Hepatocyte (in vitro differentiated cells): ENCODE results near the gene SLCO3A1. TPM values are rescaled to one million over a fixed set of nuclear protein-coding genes. Genes with fewer than 3 reads are reported as not detected.

ENCODE experiments used
- DNase-seq: peaks from one replicate; pipeline ENCODE4 v3.0.0-alpha.2; 2016; ENCODE audit warnings: low spot score
- H2AFZ ChIP-seq: fragments of 200-600 bp; sonication (generic); 2 replicates; pipeline ENCODE4 v1.6.0; 2016; ENCODE audit warnings: antibody characterized with exemption, mild to moderate bottlenecking
- H3K27ac ChIP-seq: fragments of 200-600 bp; sonication (generic); 2 replicates; pipeline ENCODE4 v1.5.1; 2016; ENCODE audit warnings: mild to moderate bottlenecking
- H3K27me3 ChIP-seq: fragments of 200-600 bp; sonication (generic); 2 replicates; pipeline ENCODE4 v1.6.1; 2016
- H3K36me3 ChIP-seq: fragments of 200-600 bp; sonication (generic); replicated peaks from 2 replicates; pipeline ENCODE4 v1.5.1; 2016; ENCODE audit warnings: low read depth; ENCODE audit not compliant: insufficient read depth
- H3K4me1 ChIP-seq: fragments of 200-600 bp; sonication (generic); 2 replicates; pipeline ENCODE4 v1.5.1; 2016; ENCODE audit warnings: mild to moderate bottlenecking, moderate library complexity; ENCODE audit not compliant: insufficient read depth
- H3K4me2 ChIP-seq: fragments of 200-600 bp; sonication (generic); 2 replicates; pipeline ENCODE4 v1.6.0; 2016
- H3K4me3 ChIP-seq: fragments of 200-600 bp; sonication (generic); 2 replicates; pipeline ENCODE4 v1.5.1; 2016; ENCODE audit warnings: mild to moderate bottlenecking
- H3K79me2 ChIP-seq: fragments of 200-600 bp; sonication (generic); 2 replicates; pipeline ENCODE4 v1.6.0; 2017; ENCODE audit warnings: mild to moderate bottlenecking
- H3K9me2 ChIP-seq: fragments of 200-600 bp; sonication (generic); replicated peaks from 2 replicates; pipeline ENCODE4 v1.6.0; 2017; ENCODE audit warnings: mild to moderate bottlenecking; ENCODE audit not compliant: insufficient read depth
- H3K9me3 ChIP-seq: fragments of 200-600 bp; sonication (generic); 2 replicates; pipeline ENCODE4 v1.5.1; 2016; ENCODE audit warnings: low read depth, mild to moderate bottlenecking
- H4K20me1 ChIP-seq: fragments of 200-600 bp; sonication (generic); 2 replicates; pipeline ENCODE4 v1.6.0; 2016; ENCODE audit warnings: mild to moderate bottlenecking; ENCODE audit not compliant: insufficient read depth, poor library complexity, severe bottlenecking
- EZH2 ChIP-seq: fragments of 200-600 bp; sonication (generic); IDR thresholded peaks from 2 replicates; pipeline ENCODE4 v1.6.1; 2016; ENCODE audit warnings: antibody characterized with exemption, mild to moderate bottlenecking, borderline replicate concordance
- EZH2phosphoT487 ChIP-seq: fragments of 200-600 bp; sonication (generic); IDR thresholded peaks from one replicate; pipeline ENCODE4 v1.6.1; 2018; ENCODE audit warnings: antibody characterized with exemption, mild to moderate bottlenecking, low read depth, moderate library complexity; ENCODE audit not compliant: unreplicated experiment, severe bottlenecking
- WGBS: methylation state at CpG from one replicate; pipeline ENCODE4 v1.1.6; 2016; ENCODE audit warnings: low lambda C conversion rate; ENCODE audit errors: missing lambda C conversion rate; 5-methylcytosine and 5-hydroxymethylcytosine counted together
- polyA plus RNA-seq: library from polyadenylated mRNA; unstranded; fragments of >200 nt; fragmentation: Nextera tagmentation; extraction: Ambion mirVana; gene quantifications from 2 replicates; pipeline ENCODE4 v1.2.1, GENCODE V29; 2016
- total RNA-seq: library from RNA; depleted of rRNA; stranded (reverse); fragments of >200 nt; gene quantifications from 2 replicates; pipeline ENCODE4 v1.2.3, GENCODE V29; 2014
- TF ChIP-seq, protein P1 (sequence below): fragments of 200-600 bp; sonication (generic); IDR thresholded peaks from 2 replicates; pipeline ENCODE4 v1.5.1; 2016; ENCODE audit warnings: antibody characterized with exemption, mild to moderate bottlenecking; ENCODE audit not compliant: poor library complexity

SLCO3A1 gene
- total and polyA plus RNA-seq, 2 experiments from 2014 or later, result 1.3 to 5.4 TPM

DNA sequence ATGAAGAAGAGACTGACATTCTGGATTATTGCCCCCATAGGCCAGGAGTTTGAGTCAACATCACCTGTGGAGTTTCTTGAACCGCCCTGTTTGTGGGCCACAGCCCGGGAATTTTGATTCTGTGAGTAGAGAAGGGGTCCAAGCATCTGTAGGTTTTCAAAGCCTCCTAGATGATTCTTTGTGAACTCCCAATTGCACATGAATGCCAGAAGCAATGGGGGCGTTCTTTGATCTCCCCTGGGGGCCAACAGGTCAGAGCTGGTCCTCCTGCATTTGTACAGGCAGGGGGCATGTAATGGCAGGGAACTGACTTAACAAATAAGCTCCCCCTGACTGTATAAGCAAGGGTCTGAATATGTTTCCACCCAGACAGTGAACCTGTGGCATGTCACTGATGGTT is 260.3 kb downstream of the SLCO3A1 start:
- Histone ChIP-seq H3K9me3 (no peaks in the 10 kb centered on the region), H3K36me3 (no peaks in the 10 kb centered on the region), H2AFZ (no peak overlapping the region), H3K27me3 (no peaks in the 10 kb centered on the region), H3K4me2 (no peak overlapping the region), H3K4me3 (no peak overlapping the region), H4K20me1 (no peaks in the 10 kb centered on the region), H3K79me2 (no peaks in the 10 kb centered on the region), H3K4me1 (peaks cover 7% of the 10 kb centered on the region), H3K27ac (no peak overlapping the region), H3K9me2 (no peaks in the 10 kb centered on the region)
- TF ChIP-seq EZH2 (no peak), EZH2phosphoT487 (no peak)
- TF ChIP-seq, protein P1, sequence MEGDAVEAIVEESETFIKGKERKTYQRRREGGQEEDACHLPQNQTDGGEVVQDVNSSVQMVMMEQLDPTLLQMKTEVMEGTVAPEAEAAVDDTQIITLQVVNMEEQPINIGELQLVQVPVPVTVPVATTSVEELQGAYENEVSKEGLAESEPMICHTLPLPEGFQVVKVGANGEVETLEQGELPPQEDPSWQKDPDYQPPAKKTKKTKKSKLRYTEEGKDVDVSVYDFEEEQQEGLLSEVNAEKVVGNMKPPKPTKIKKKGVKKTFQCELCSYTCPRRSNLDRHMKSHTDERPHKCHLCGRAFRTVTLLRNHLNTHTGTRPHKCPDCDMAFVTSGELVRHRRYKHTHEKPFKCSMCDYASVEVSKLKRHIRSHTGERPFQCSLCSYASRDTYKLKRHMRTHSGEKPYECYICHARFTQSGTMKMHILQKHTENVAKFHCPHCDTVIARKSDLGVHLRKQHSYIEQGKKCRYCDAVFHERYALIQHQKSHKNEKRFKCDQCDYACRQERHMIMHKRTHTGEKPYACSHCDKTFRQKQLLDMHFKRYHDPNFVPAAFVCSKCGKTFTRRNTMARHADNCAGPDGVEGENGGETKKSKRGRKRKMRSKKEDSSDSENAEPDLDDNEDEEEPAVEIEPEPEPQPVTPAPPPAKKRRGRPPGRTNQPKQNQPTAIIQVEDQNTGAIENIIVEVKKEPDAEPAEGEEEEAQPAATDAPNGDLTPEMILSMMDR, result no peak
- no peak for DNase-seq
- 61% methylated on average over 3 of the region's 3 CpGs for WGBS

DNA sequence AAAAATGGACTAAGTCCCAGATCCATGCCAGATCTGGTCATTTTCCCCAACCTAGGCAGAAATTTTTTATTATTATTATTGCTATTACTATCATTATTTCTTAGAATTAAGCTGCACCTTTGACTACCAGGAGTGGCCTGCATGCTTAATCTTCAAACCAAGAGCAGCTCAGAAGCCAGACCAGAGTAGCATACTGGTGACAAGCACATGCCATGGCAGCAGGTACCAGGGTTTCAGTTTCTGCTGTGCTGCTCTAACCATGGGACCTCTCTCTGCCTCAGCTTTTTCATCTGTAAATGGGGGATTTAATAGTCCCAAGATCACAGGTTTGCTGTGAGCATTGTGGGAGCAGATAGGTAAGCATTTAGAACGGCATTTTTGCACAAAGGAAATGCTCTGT is 262.3 kb downstream of the SLCO3A1 start:
- WGBS, result 89% methylated on average over 1 of the region's 1 CpG
- DNase-seq, result no peak
- Histone ChIP-seq H3K4me1 (peaks cover 14% of the 10 kb centered on the region), H3K4me3 (no peak overlapping the region), H3K79me2 (no peaks in the 10 kb centered on the region), H3K9me2 (no peaks in the 10 kb centered on the region), H3K27me3 (no peaks in the 10 kb centered on the region), H3K27ac (no peak overlapping the region), H3K4me2 (no peak overlapping the region), H4K20me1 (no peaks in the 10 kb centered on the region), H3K9me3 (no peaks in the 10 kb centered on the region), H3K36me3 (no peaks in the 10 kb centered on the region), H2AFZ (no peak overlapping the region)
- TF ChIP-seq, protein P1, result no peak
- no peak for TF ChIP-seq EZH2phosphoT487
- no peak for TF ChIP-seq EZH2

DNA sequence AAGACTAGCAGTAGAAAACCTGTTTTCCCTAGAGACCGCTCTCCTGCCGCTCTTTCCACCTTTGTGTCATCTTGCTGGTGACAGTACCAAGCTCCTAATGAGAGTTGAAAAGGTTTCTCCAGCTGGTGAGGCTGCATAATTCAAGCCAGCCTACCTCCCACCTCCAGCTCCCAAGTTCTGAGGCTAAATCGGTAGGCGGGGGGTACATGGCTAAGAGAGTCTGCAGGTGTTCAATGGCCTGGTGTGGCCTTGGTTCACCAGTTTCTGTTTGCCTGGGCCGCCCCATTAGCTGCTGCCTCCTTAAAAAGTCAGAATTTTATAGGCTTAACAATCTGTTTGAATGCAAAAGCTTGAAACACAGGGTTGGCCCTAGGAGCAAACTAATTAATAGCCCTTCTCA is 262.8 kb downstream of the SLCO3A1 start:
- Histone ChIP-seq H3K27me3 (no peaks in the 10 kb centered on the region), H3K9me3 (no peaks in the 10 kb centered on the region)
- TF ChIP-seq EZH2phosphoT487, result no peak

DNA sequence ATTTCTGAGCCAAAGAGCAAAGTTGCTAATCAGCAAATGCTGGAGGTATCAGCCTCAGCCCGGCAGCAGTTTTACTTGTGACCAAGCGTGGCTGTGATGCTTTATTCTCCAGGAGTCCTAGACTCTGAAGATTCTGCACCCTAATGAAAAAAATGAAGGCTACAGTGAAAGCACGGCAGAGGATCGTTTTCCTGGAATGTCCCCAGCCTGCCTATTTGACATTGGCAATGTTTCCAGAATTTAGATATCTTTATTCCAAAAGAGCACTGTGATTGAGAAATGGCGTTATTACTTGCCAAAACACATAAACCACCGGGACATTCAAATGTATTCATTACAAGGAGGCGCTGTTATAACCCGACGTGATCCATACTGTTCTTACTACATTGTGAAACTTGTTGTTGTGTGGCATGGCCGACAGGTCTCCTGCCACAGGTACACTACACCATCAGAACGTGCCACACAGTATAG is 263.8 kb downstream of the SLCO3A1 start:
- H3K4me1 ChIP-seq, result peaks cover 14% of the 10 kb centered on the region
- H3K27me3 ChIP-seq, result no peaks in the 10 kb centered on the region
- no peak overlapping the region for H3K27ac ChIP-seq
- H3K9me3 ChIP-seq, result no peaks in the 10 kb centered on the region
- H3K79me2 ChIP-seq, result no peaks in the 10 kb centered on the region
- H2AFZ ChIP-seq, result no peak overlapping the region
- DNase-seq, result no peak
- WGBS, result 60% methylated on average over 11 of the region's 11 CpGs
- H3K9me2 ChIP-seq, result no peaks in the 10 kb centered on the region
- H3K36me3 ChIP-seq, result no peaks in the 10 kb centered on the region
- no peak for TF ChIP-seq EZH2phosphoT487
- TF ChIP-seq EZH2, result no peak
- TF ChIP-seq, protein P1, result no peak
- H3K4me3 ChIP-seq, result no peak overlapping the region
- no peaks in the 10 kb centered on the region for H4K20me1 ChIP-seq
- no peak overlapping the region for H3K4me2 ChIP-seq

More for the DNA sequence above, 262.8 kb downstream of the SLCO3A1 start:
- Histone ChIP-seq H3K4me2 (no peak overlapping the region), H3K4me3 (no peak overlapping the region), H3K36me3 (no peaks in the 10 kb centered on the region), H4K20me1 (no peaks in the 10 kb centered on the region), H3K27ac (no peak overlapping the region), H2AFZ (no peak overlapping the region), H3K9me2 (no peaks in the 10 kb centered on the region), H3K79me2 (no peaks in the 10 kb centered on the region), H3K4me1 (peaks cover 14% of the 10 kb centered on the region)
- 73% methylated on average over 5 of the region's 5 CpGs for WGBS
- DNase-seq, result no peak
